ENCODE data around the gene NKAIN2.
"Not testable (repeated sequence)": the region's sequence is repeated elsewhere in the genome, so short reads cannot be mapped to it uniquely, and the experiment has no call there.

The NKAIN2 gene

GRCh38 chr6:124234801-124235200 lies 431.1 kb downstream of the NKAIN2 start:
- peak; percentile 44 for DNase-seq

GRCh38 chr6:124237911-124238310 lies 434.2 kb downstream of the NKAIN2 start:
- DNase-seq: no peak

GRCh38 chr6:124238408-124238807 lies 434.7 kb downstream of the NKAIN2 start:
- not testable (repeated sequence) for DNase-seq

GRCh38 chr6:124254941-124255685 lies 451.4 kb downstream of the NKAIN2 start:
- DNase-seq: no peak

GRCh38 chr6:124260337-124260736 lies 456.7 kb downstream of the NKAIN2 start:
- peak; percentile 60 for DNase-seq

GRCh38 chr6:124269733-124270132 lies 466.1 kb downstream of the NKAIN2 start:
- DNase-seq: no peak

- DNase-seq: no peak
Measured at GRCh38 chr6:124273701-124274100, 470.0 kb downstream of the NKAIN2 start.

GRCh38 chr6:124282541-124282940 lies 478.9 kb downstream of the NKAIN2 start:
- no peak for DNase-seq

GRCh38 chr6:124283486-124283885 lies 479.8 kb downstream of the NKAIN2 start:
- no peak for DNase-seq

GRCh38 chr6:124285146-124285545 lies 481.5 kb downstream of the NKAIN2 start:
- no peak for DNase-seq

GRCh38 chr6:124294574-124295200 lies 491.0 kb downstream of the NKAIN2 start:
- no peak for DNase-seq

GRCh38 chr6:124297507-124297906 lies 493.8 kb downstream of the NKAIN2 start:
- DNase-seq: no peak

GRCh38 chr6:124298730-124299129 lies 495.1 kb downstream of the NKAIN2 start:
- DNase-seq: no peak

GRCh38 chr6:124300907-124301306 lies 497.2 kb downstream of the NKAIN2 start:
- DNase-seq: not testable (repeated sequence)

- DNase-seq: no peak
Measured at GRCh38 chr6:124303971-124304370, 500.3 kb downstream of the NKAIN2 start.

GRCh38 chr6:124310139-124310538 lies 506.5 kb downstream of the NKAIN2 start:
- DNase-seq: no peak

GRCh38 chr6:124319410-124319809 lies 515.7 kb downstream of the NKAIN2 start:
- DNase-seq: no peak

- DNase-seq: no peak
Measured at GRCh38 chr6:124324237-124324636, 520.6 kb downstream of the NKAIN2 start.

GRCh38 chr6:124330197-124330596 lies 526.5 kb downstream of the NKAIN2 start:
- no peak for DNase-seq

GRCh38 chr6:124334359-124334758 lies 530.7 kb downstream of the NKAIN2 start:
- DNase-seq: no peak

GRCh38 chr6:124339610-124340334 lies 536.1 kb downstream of the NKAIN2 start:
- no peak for DNase-seq

- DNase-seq: not testable (repeated sequence)
Measured at GRCh38 chr6:124348339-124348738, 544.7 kb downstream of the NKAIN2 start.

- no peak for DNase-seq
Measured at GRCh38 chr6:124355146-124355545, 551.5 kb downstream of the NKAIN2 start.

- peak; percentile 39 for DNase-seq
Measured at GRCh38 chr6:124356276-124356810, 552.7 kb downstream of the NKAIN2 start.
